Ishikawa (cell line): ENCODE measurements around the gene IGF2BP3.

Experiments
- CEBPB ChIP-seq: IDR thresholded peaks from 2 replicates; pipeline ENCODE4 v1.6.1; 2012
- CREB1 ChIP-seq: IDR thresholded peaks from 2 replicates; pipeline ENCODE4 v1.6.1; 2012; ENCODE audit warnings: low read depth
- EGR1 ChIP-seq: IDR thresholded peaks from 2 replicates; pipeline ENCODE4 v1.6.1; 2012
- EP300 ChIP-seq: IDR thresholded peaks from 2 replicates; pipeline ENCODE4 v1.6.1; 2012; ENCODE audit warnings: borderline replicate concordance
- FOXM1 ChIP-seq: IDR thresholded peaks from 2 replicates; pipeline ENCODE4 v1.6.1; 2012; ENCODE audit warnings: low read depth, borderline replicate concordance
- NFIC ChIP-seq: IDR thresholded peaks from 2 replicates; pipeline ENCODE4 v1.6.1; 2012
- RAD21 ChIP-seq: IDR thresholded peaks from 2 replicates; pipeline ENCODE4 v1.6.1; 2012; ENCODE audit warnings: low read depth
- TAF1 ChIP-seq: IDR thresholded peaks from 2 replicates; pipeline ENCODE4 v1.6.1; 2012; ENCODE audit warnings: low read depth, mild to moderate bottlenecking
- TCF12 ChIP-seq: IDR thresholded peaks from 2 replicates; pipeline ENCODE4 v1.6.1; 2012; ENCODE audit warnings: low read depth
- TEAD4 ChIP-seq: IDR thresholded peaks from 2 replicates; pipeline ENCODE4 v1.6.1; 2012
- YY1 ChIP-seq: IDR thresholded peaks from 2 replicates; pipeline ENCODE4 v1.6.1; 2012; ENCODE audit warnings: low read depth
- ZBTB7A ChIP-seq: IDR thresholded peaks from 2 replicates; pipeline ENCODE4 v1.6.1; 2012; ENCODE audit warnings: low read depth
- TF ChIP-seq, protein P1 (sequence below): IDR thresholded peaks from 2 replicates; pipeline ENCODE4 v1.6.1; 2012
- TF ChIP-seq, protein P2 (sequence below): IDR thresholded peaks from 2 replicates; pipeline ENCODE4 v1.6.1; 2012; ENCODE audit warnings: low read depth, mild to moderate bottlenecking
- TF ChIP-seq, protein P3 (sequence below): IDR thresholded peaks from 2 replicates; pipeline ENCODE4 v1.6.1; 2012

The IGF2BP3 gene

DNA sequence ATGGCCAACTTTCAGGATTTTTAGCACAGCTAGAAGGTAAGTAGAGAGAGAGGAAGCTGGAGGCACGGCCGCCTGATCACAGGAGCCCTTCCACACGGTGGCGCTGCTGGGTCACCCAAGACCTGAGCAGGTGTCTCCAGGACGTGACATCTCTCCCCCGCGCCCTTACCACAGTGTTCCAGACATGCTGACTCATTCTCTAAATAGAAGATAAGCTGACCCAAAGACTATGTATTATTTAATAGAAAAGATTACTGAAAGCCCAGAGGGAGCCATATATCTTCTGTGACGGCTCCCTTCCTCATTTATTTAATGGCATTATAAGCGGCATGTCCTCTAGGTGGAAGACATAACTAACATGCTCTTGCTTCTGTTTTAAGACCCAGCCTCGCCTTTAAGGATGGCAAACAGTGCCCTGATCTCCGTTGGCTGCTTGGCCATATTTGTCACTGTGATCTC is 197.1 kb downstream of the IGF2BP3 start:
- TF ChIP-seq FOXM1 (no peak), TAF1 (no peak; the same call in 1 of the 2 replicates), YY1 (no peak), EGR1 (no peak), TEAD4 (no peak), CREB1 (no peak), NFIC (no peak), RAD21 (peak; percentile 93), CEBPB (no peak)
- TF ChIP-seq, protein P1, sequence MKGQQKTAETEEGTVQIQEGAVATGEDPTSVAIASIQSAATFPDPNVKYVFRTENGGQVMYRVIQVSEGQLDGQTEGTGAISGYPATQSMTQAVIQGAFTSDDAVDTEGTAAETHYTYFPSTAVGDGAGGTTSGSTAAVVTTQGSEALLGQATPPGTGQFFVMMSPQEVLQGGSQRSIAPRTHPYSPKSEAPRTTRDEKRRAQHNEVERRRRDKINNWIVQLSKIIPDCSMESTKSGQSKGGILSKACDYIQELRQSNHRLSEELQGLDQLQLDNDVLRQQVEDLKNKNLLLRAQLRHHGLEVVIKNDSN, result no peak
- TF ChIP-seq, protein P2, sequence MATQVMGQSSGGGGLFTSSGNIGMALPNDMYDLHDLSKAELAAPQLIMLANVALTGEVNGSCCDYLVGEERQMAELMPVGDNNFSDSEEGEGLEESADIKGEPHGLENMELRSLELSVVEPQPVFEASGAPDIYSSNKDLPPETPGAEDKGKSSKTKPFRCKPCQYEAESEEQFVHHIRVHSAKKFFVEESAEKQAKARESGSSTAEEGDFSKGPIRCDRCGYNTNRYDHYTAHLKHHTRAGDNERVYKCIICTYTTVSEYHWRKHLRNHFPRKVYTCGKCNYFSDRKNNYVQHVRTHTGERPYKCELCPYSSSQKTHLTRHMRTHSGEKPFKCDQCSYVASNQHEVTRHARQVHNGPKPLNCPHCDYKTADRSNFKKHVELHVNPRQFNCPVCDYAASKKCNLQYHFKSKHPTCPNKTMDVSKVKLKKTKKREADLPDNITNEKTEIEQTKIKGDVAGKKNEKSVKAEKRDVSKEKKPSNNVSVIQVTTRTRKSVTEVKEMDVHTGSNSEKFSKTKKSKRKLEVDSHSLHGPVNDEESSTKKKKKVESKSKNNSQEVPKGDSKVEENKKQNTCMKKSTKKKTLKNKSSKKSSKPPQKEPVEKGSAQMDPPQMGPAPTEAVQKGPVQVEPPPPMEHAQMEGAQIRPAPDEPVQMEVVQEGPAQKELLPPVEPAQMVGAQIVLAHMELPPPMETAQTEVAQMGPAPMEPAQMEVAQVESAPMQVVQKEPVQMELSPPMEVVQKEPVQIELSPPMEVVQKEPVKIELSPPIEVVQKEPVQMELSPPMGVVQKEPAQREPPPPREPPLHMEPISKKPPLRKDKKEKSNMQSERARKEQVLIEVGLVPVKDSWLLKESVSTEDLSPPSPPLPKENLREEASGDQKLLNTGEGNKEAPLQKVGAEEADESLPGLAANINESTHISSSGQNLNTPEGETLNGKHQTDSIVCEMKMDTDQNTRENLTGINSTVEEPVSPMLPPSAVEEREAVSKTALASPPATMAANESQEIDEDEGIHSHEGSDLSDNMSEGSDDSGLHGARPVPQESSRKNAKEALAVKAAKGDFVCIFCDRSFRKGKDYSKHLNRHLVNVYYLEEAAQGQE, result no peak
- TF ChIP-seq, protein P3, sequence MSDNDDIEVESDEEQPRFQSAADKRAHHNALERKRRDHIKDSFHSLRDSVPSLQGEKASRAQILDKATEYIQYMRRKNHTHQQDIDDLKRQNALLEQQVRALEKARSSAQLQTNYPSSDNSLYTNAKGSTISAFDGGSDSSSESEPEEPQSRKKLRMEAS, result peak; percentile 47; the same call in 1 of the 2 replicates

DNA sequence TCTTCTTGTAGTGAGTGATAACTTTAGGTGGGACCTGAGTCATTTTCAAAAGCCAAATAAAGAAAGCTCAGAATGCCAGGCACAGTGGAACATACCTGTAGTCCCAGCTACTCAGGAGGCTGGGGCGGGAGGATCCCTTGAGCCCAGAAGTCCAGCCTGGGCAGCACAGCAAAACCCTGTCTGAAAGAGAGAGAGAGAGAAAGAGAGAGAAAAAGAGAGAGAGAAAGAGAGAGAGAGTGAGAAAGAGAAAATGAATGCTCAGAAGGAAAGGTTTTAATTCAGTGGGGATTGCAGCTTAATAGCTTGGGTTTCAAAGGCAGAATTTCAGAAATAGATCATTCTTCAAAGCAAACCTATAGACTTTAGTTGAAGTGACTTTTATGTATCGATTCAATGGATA is 198.0 kb downstream of the IGF2BP3 start:
- TF ChIP-seq ZBTB7A, result no peak
- no peak for TF ChIP-seq EGR1
- TF ChIP-seq NFIC, result no peak
- no peak for TF ChIP-seq YY1
- TF ChIP-seq TAF1, result no peak
- no peak for TF ChIP-seq FOXM1
- TF ChIP-seq TCF12, result no peak
- TF ChIP-seq CREB1, result no peak
- TF ChIP-seq CEBPB, result no peak

DNA sequence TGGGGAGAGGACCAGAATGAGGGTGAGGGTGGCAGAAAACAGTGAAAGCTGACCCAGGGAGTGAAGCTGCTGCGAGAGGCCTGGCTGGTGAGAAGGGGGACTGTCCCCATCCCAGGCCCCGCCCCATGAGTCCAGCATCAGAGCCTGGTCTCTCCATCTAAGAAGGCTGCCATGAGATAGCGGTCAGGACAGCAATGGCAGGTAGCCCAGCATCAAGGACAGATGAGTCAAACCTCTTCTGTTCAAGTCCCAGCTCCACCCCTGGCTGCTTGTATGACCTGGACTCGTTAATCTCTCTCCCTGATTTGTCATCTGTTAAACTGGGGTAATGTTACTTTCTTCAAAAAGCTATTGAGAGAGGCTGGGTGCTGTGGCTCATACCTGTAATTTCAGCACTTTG is 201.5 kb downstream of the IGF2BP3 start:
- TF ChIP-seq EGR1, result no peak
- no peak for TF ChIP-seq CREB1
- no peak for TF ChIP-seq NFIC
- TF ChIP-seq TEAD4, result no peak
- TF ChIP-seq YY1, result no peak

DNA sequence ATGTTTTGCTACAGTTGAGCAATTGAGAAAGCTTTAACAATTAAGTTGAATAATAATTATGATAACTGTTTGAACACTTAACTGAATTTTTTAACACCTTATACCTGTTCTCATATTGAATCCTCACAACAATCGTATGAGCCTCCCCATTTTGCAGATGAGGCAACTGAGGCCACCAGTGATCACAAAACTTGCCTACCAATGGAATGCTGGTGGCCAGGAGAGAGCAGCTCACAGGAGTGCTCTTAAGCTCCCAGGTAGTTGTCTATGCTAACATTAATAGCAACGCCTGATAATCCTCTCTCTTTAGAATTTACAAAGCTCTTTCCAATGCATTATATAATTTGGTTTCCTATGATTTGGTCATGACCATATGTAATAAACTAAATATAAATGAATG is 202.1 kb downstream of the IGF2BP3 start:
- TF ChIP-seq YY1 (no peak), NFIC (no peak), RAD21 (no peak), EP300 (no peak), TEAD4 (no peak), TCF12 (no peak), TAF1 (no peak), CEBPB (no peak), CREB1 (no peak), EGR1 (no peak), FOXM1 (no peak), ZBTB7A (no peak)
- TF ChIP-seq, protein P2, result no peak
- TF ChIP-seq, protein P3, result no peak
- TF ChIP-seq, protein P1, result no peak

DNA sequence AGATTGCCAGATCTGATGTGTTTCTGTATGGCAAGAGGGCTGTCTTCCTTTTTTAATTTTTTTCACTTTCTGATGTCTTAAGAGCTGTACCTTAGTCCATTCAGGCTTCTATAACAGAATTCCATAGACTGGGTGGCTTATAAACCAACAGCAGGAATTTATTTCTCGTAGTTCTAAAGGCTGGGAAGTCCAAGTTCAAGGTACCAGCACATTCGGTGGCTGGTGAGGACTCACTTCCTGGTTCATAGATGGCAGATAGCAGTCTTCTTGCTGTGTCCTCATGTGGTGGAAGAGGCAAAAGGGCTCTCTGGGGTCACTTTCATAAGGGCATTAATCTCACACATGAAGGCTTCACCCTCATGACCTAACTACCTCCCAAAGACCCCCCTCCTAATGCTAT is 202.9 kb downstream of the IGF2BP3 start:
- TF ChIP-seq CEBPB (no peak), NFIC (no peak), TCF12 (no peak), TAF1 (no peak), ZBTB7A (no peak), FOXM1 (no peak), EGR1 (no peak), RAD21 (no peak), TEAD4 (no peak), YY1 (no peak), CREB1 (no peak), EP300 (no peak)
- TF ChIP-seq, protein P1, result no peak
- TF ChIP-seq, protein P2, result no peak
- TF ChIP-seq, protein P3, result no peak
